ENCODE measurements around the gene LPA.

The LPA gene

DNA sequence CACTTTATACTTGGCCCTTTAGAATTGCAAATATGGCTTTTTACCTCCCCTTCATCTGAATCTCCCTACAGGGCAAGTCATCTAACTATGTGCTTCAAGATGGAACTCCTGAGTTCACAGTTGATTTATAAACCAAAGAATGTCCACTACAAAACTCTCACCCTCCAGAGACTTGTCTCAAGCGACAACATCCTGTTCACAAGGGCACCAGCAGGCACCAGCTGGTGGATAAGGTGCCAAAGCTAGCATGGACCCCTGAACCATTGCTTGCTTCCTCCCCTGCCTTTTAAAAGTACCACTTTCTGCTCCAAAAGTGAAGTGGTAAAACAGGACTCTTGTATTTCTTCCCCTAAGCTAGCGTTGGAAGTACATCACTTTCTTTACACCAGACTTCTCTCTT lies 154.5 kb downstream of the LPA start:
- no peak for DNase-seq

DNA sequence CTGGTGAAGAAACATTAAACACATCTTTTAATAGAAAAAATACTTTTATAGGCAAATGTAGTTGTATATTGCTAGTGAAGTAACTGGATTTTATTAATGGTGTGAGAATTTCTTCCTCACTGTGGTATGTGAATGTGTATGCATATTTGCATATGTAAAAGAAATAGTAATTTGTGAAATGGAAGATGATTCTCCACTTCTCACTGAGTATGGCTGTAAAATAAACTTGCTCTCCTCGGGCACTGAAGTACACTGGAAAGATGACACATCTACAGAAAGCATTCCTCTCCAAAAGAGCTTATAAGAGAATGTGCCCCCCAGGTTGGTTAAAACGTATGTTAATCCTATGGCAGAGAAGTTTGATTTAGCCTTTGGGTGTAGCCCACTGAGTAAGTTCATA lies 155.5 kb downstream of the LPA start:
- no peak for DNase-seq

DNA sequence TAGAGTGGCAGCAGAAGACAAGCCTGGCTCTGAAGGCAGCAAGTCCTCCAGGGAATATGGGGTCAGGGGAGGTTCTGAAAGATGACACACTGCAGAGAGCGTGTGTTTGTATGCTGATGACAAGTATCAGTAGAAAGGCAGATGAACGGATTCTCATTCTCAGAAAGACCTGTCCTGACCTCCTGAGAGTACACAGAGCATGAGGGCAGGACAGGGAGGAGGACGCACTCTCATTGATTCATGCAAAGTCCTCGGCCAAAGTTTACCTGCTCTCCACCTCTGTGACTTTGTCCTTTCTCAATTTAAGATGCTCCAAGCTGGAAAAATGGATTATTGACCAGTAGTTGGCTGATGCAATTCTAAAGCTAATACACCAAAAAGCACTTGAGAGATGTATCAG lies 156.7 kb downstream of the LPA start:
- DNase-seq: no peak

DNA sequence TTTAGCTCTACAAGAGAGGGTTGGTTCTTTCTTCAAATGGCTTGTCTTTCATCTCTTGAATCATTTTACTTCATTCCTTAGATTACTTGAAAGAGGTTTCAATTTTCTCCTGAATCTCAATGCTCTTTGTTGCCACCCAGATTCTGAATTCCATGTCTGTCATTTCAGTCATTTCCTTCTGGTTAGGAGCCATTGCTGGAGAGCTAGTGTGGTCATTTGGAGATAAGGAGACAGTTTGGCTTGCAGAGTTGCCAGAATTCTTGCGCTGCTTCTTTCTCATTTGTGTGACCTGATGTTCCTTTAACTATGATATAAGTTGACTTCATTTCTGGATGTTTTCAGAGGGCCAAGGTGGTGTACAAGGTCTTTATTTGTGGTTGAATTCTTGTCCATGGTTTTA lies 158.1 kb downstream of the LPA start:
- DNase-seq: no peak

DNA sequence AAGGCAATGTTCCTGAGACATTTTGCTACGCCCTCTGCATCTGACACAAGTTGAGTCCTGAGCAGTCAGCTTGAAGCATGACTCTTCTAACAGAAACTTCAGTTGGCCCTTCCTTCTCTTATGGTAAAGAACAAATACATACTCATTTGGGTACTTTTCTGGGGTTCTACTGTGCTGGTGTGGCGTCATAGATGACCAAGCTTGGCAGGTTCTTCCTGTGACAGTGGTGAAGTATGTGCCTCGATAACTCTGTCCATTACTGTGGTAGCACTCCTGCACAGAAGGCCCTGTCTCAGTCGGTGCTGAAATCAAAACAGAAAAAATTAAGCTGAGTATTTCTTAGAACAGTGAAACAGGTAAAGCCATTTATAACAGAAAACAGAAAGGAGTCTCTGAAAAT lies 163.4 kb downstream of the LPA start:
- DNase-seq: no peak

DNA sequence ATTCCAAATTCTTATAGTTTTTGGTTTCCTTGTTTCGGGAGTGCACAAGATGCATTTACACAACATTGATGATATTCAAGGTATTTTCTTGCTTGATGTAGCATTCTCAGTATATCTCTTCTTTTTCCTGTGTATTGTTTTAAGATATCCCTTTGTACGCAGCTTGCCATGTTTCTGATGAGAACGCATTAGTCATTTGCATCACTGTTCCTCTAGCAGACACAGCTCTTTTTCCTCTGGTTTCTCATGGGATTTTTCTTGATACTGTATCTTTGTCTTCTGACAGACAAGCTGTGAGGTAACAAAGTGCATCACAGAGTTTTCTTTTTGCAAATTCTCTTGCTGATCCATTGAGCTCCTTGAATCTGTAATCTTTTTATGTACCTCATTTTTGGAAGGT lies 169.5 kb downstream of the LPA start:
- no peak for DNase-seq

DNA sequence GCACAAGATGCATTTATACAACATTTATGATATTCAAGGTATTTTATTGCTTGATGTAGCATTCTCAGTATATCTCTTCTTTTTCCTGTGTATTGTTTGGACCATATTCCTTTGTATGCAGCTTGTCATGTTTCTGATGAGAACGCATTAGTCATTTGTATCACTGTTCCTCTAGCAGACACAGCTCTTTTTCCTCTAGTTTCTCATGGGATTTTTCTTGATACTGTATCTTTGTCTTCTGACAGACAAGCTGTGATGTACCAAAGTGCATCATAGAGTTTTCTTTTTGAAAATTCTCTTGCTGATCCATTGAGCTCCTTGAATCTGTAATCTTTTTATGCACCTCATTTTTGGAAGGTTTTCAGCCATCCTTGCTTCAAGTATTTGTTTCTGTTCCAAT lies 175.0 kb downstream of the LPA start:
- DNase-seq: no peak

DNA sequence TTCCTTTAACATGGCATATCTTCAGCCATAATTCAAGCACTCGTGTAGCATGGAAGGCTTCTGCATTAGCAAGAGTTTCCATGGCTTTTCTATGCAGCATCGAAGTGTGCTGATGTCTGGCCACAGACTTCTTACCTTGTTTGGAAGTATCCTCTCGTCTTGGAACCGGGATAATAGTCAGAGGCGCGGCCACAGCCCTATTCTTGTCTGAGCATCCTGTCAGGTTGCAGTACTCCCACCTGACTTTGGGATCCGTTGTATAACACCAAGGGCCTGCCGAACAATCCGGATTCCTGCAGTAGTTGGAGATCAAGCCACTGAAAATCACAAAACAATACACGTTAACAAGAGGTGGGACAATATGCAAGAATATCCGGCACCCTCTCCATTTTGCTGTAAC lies 177.0 kb downstream of the LPA start:
- no peak for DNase-seq
